IMR-90 (cell line): Measurements from ENCODE around the gene ACTL9. TPM values are rescaled to one million over a fixed set of nuclear protein-coding genes. Genes with fewer than 3 reads are reported as not detected.

Source experiments
- ATAC-seq: fragments of 200-7000 bp; cut with Tn5 transposase; 2 replicates; pipeline ENCODE4 v1.9.1; 2020; ENCODE audit warnings: low read depth, mild to moderate bottlenecking, moderate library complexity
- BruUV-seq: library from RNA; stranded (reverse); fragments of 400-500 nt; replicated peaks from 2 replicates; lab custom pipeline; 2021; lab: Mats Ljungman, UMichigan
- CTCF ChIA-PET: fragments of 300-600 bp; formaldehyde crosslinking; extraction: SDS; loops from one replicate; lab custom pipeline; 2021; ENCODE audit warnings: antibody characterized with exemption; lab: Yijun Ruan, JAX
- POLR2A ChIA-PET: fragments of 300-600 bp; sonication (Branson Sonifier 250); formaldehyde crosslinking; loops from one replicate; lab custom pipeline; 2022; ENCODE audit warnings: antibody characterized with exemption; ENCODE audit not compliant: unreplicated experiment; lab: Charles Lee
- DNase-seq: peaks from one replicate; pipeline ENCODE4 v3.0.0; 2013
- H2AFZ ChIP-seq: replicated peaks from 2 replicates; pipeline ENCODE3; 2013; ENCODE audit warnings: low read length, mild to moderate bottlenecking; ENCODE audit not compliant: poor library complexity
- H2AK5ac ChIP-seq: 2 replicates; pipeline ENCODE4 v1.6.1; 2013; ENCODE audit warnings: low read depth, low read length, inconsistent platforms
- H2AK9ac ChIP-seq: replicated peaks from 2 replicates; pipeline ENCODE3; 2013; ENCODE audit warnings: mild to moderate bottlenecking, low read depth, low read length, moderate library complexity; ENCODE audit not compliant: poor library complexity
- H2BK120ac ChIP-seq: 2 replicates; pipeline ENCODE4 v1.6.1; 2013; ENCODE audit warnings: low read depth, low read length, inconsistent platforms
- H2BK15ac ChIP-seq: 3 replicates; pipeline ENCODE4 v1.6.1; 2013; ENCODE audit warnings: low read depth, low read length, inconsistent platforms
- H2BK20ac ChIP-seq: 2 replicates; pipeline ENCODE4 v1.6.1; 2013; ENCODE audit warnings: low read depth, mild to moderate bottlenecking, inconsistent platforms, low read length, moderate library complexity
- H2BK5ac ChIP-seq: 2 replicates; pipeline ENCODE4 v1.6.1; 2013; ENCODE audit warnings: mild to moderate bottlenecking, low read depth, low read length, inconsistent platforms; ENCODE audit not compliant: poor library complexity, severe bottlenecking
- H3K14ac ChIP-seq: replicated peaks from 2 replicates; pipeline ENCODE4 v1.6.1; 2013; ENCODE audit warnings: low read depth, low read length, inconsistent platforms
- H3K18ac ChIP-seq: 2 replicates; pipeline ENCODE4 v1.6.1; 2013; ENCODE audit warnings: low read depth, low read length, control low read depth
- H3K23ac ChIP-seq: 2 replicates; pipeline ENCODE4 v1.6.1; 2013; ENCODE audit warnings: low read depth, low read length, inconsistent platforms
- H3K27ac ChIP-seq: 2 replicates; pipeline ENCODE4 v1.5.1; 2013; ENCODE audit warnings: mild to moderate bottlenecking, control low read depth, low read length; ENCODE audit not compliant: insufficient read depth
- H3K27me3 ChIP-seq: 2 replicates; pipeline ENCODE4 v1.6.1; 2013; ENCODE audit warnings: low read length; ENCODE audit not compliant: control insufficient read depth, insufficient read depth
- H3K36me3 ChIP-seq: 2 replicates; pipeline ENCODE4 v1.6.1; 2013; ENCODE audit warnings: low read length, mixed read lengths; ENCODE audit not compliant: control insufficient read depth, insufficient read depth
- H3K4ac ChIP-seq: 2 replicates; pipeline ENCODE4 v1.6.1; 2013; ENCODE audit warnings: low read depth, low read length, inconsistent platforms
- H3K4me1 ChIP-seq: 2 replicates; pipeline ENCODE4 v1.6.1; 2013; ENCODE audit warnings: low read length, mixed read lengths; ENCODE audit not compliant: control insufficient read depth, insufficient read depth
- H3K4me2 ChIP-seq: 2 replicates; pipeline ENCODE4 v1.6.1; 2013; ENCODE audit warnings: low read depth, mild to moderate bottlenecking, control low read depth, low read length, moderate library complexity
- H3K4me3 ChIP-seq: 2 replicates; pipeline ENCODE4 v1.5.1; 2013; ENCODE audit warnings: low read depth, mild to moderate bottlenecking, control low read depth, low read length, moderate library complexity; ENCODE audit not compliant: insufficient read depth
- H3K56ac ChIP-seq: 2 replicates; pipeline ENCODE4 v1.6.1; 2013; ENCODE audit warnings: low read length, inconsistent platforms; ENCODE audit not compliant: insufficient read depth; ENCODE audit errors: extremely low read depth
- H3K79me1 ChIP-seq, 2 experiments: 2 replicates each; pipeline ENCODE4 v1.6.1; 2013; ENCODE audit warnings: low read length in 2 of 2, inconsistent platforms in 1 of 2, low read depth in 1 of 2
- H3K9ac ChIP-seq: 2 replicates; pipeline ENCODE4 v1.6.1; 2013; ENCODE audit warnings: low read depth, low read length, control low read depth
- H3K9me1 ChIP-seq: 2 replicates; pipeline ENCODE4 v1.6.1; 2013; ENCODE audit warnings: low read length, inconsistent platforms; ENCODE audit not compliant: insufficient read depth
- H3K9me3 ChIP-seq: 2 replicates; pipeline ENCODE4 v1.6.1; 2013; ENCODE audit warnings: low read length; ENCODE audit not compliant: control insufficient read depth, insufficient read depth
- H4K20me1 ChIP-seq: 2 replicates; pipeline ENCODE4 v1.6.1; 2013; ENCODE audit warnings: low read length, inconsistent platforms; ENCODE audit not compliant: insufficient read depth
- H4K5ac ChIP-seq: 2 replicates; pipeline ENCODE4 v1.6.1; 2013; ENCODE audit warnings: mild to moderate bottlenecking, low read depth, low read length, control low read depth
- H4K8ac ChIP-seq, 2 experiments: 2 replicates each; pipeline ENCODE4 v1.6.1; 2013; ENCODE audit warnings: low read depth in 2 of 2, low read length in 2 of 2, control low read depth in 1 of 2, inconsistent platforms in 1 of 2
- H4K91ac ChIP-seq: 2 replicates; pipeline ENCODE4 v1.6.1; 2013; ENCODE audit warnings: low read depth, low read length, inconsistent platforms; ENCODE audit not compliant: insufficient read depth
- BHLHE40 ChIP-seq: fragments of 150-350 bp; IDR thresholded peaks from 2 replicates; pipeline ENCODE4 v1.6.1; 2016; ENCODE audit warnings: mild to moderate bottlenecking, low read depth, low read length
- CHD1 ChIP-seq: IDR thresholded peaks from 2 replicates; pipeline ENCODE4 v1.6.1; 2012; ENCODE audit warnings: low read depth, low read length, improper control_type of control experiment
- FOS ChIP-seq: fragments of 150-350 bp; IDR thresholded peaks from 2 replicates; pipeline ENCODE4 v1.6.1; 2016; ENCODE audit warnings: low read depth, low read length
- MAFK ChIP-seq: IDR thresholded peaks from 2 replicates; pipeline ENCODE4 v1.6.1; 2012; ENCODE audit warnings: low read depth, low read length, improper control_type of control experiment
- MXI1 ChIP-seq: IDR thresholded peaks from 2 replicates; pipeline ENCODE4 v1.6.1; 2012; ENCODE audit warnings: low read depth, mild to moderate bottlenecking, low read length, moderate library complexity, borderline replicate concordance
- NFE2L2 ChIP-seq: fragments of 150-350 bp; IDR thresholded peaks from 2 replicates; pipeline ENCODE4 v1.6.1; 2016; ENCODE audit warnings: low read depth, mild to moderate bottlenecking, low read length
- POLR2A ChIP-seq: IDR thresholded peaks from 2 replicates; pipeline ENCODE4 v1.6.1; 2012; ENCODE audit warnings: mild to moderate bottlenecking, low read depth, low read length
- RAD21 ChIP-seq: IDR thresholded peaks from 2 replicates; pipeline ENCODE4 v1.6.1; 2012; ENCODE audit warnings: low read length, improper control_type of control experiment
- RCOR1 ChIP-seq: IDR thresholded peaks from 2 replicates; pipeline ENCODE4 v1.6.1; 2012; ENCODE audit warnings: mild to moderate bottlenecking, low read length, improper control_type of control experiment; ENCODE audit not compliant: insufficient replicate concordance
- RFX5 ChIP-seq: IDR thresholded peaks from 2 replicates; pipeline ENCODE4 v1.8.0; 2012; ENCODE audit warnings: low read depth, mild to moderate bottlenecking, low read length, moderate library complexity
- SMC3 ChIP-seq: fragments of 150-350 bp; IDR thresholded peaks from 2 replicates; pipeline ENCODE4 v1.6.1; 2016; ENCODE audit warnings: low read depth, mild to moderate bottlenecking, antibody characterized with exemption, low read length, moderate library complexity
- WGBS, 2 experiments: methylation state at CpG; one replicate each; pipeline versions ENCODE4 v1.1.5 to v1.1.7; 2013; ENCODE audit warnings: missing lambda C conversion rate in 2 of 2; ENCODE audit not compliant: insufficient read length in 1 of 2; ENCODE audit errors: extremely low coverage in 2 of 2; 5-methylcytosine and 5-hydroxymethylcytosine counted together
- dilution Hi-C: fragments of 300-500 bp; cut with HindIII; formaldehyde crosslinking; loops from one replicate; pipeline ENCODE4 v1.14.3; 2018; ENCODE audit warnings: low sequenced_read_pairs; ENCODE audit not compliant: unreplicated experiment
- in situ Hi-C: fragments of 300-500 bp; cut with MboI; formaldehyde crosslinking; loops from 3 replicates; pipeline ENCODE4 v1.14.3; 2019; ENCODE audit warnings: low sequenced_read_pairs, inconsistent platforms, mixed read lengths
- intact Hi-C: fragments of 100-400 bp; cut with micrococcal nuclease; formaldehyde crosslinking; loops from 2 replicates; pipeline ENCODE4 v1.10.0; 2022
- polyA plus RNA-seq, 3 experiments: library from polyadenylated mRNA; depleted of rRNA; stranded (reverse); fragments of >200 nt; gene quantifications; 2 replicates each; pipeline ENCODE4 v1.2.3, GENCODE V29; 2012; ENCODE audit warnings: low replicate concordance in 1 of 3
- total RNA-seq: library from RNA; depleted of rRNA; stranded (reverse); fragments of >200 nt; gene quantifications from 2 replicates; pipeline ENCODE4 v1.2.3, GENCODE V29; 2012
- TF ChIP-seq, protein P1 (sequence below): fragments of 150-350 bp; IDR thresholded peaks from 2 replicates; pipeline ENCODE4 v1.6.1; 2016; ENCODE audit warnings: low read depth, mild to moderate bottlenecking, low read length, moderate library complexity, borderline replicate concordance
- TF ChIP-seq, protein P2 (sequence below): conservative IDR thresholded peaks from 2 replicates; pipeline ENCODE4 v1.5.1; 2012; ENCODE audit warnings: mild to moderate bottlenecking, low read depth, low read length, improper control_type of control experiment
- TF ChIP-seq, protein P3 (sequence below): fragments of 150-350 bp; IDR thresholded peaks from 2 replicates; pipeline ENCODE4 v1.6.1; 2017; ENCODE audit warnings: mild to moderate bottlenecking, antibody characterized with exemption, low read length, low read depth

ACTL9 gene
- total and polyA plus RNA-seq, 2 of the 4 experiments (the other 2 are of a cell fraction) = not detected

DNA sequence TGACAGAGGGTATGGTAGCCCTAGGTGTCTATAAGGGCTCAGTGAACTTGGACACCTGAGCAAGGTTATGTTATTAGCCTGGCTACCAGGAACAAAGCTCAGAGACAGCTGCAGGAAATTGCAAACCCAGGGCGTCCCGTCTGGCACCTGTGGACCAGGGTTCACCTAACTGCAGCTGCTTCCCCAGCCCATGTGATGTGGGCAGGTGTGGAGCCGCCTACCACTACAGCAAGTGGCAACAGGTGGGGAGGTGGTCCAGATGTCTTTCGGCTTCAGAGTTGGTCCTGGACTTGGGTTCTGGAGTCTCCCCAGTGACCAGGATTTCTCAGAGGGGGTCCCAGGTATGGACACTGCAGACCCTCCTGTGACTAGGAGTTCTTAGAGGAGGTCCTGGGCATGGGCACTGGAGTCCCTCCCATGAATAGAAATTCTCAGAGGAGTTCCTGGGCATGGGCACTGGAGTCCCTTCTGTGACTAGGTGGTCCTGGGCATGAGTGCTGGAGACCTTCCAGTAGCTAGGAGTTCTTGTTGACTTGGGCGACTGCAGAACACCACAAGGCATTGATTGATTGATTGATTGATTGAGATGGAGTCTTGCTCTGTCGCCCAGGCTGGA lies 25.2 kb downstream of the ACTL9 start:
- Histone ChIP-seq H3K27me3 (no peaks in the 10 kb centered on the region), H3K27ac (no peak overlapping the region), H3K79me1 (no peaks in the 10 kb centered on the region), H3K4me2 (no peak overlapping the region), H3K4ac (no peak overlapping the region), H2AK9ac (no peak overlapping the region), H3K18ac (no peak overlapping the region), H2AK5ac (no peak overlapping the region), H3K4me3 (no peak overlapping the region), H3K36me3 (no peaks in the 10 kb centered on the region), H3K14ac (no peak overlapping the region), H3K4me1 (no peaks in the 10 kb centered on the region), H3K23ac (no peak overlapping the region), H2BK15ac (no peak overlapping the region), H4K5ac (no peak overlapping the region), H3K9me1 (no peaks in the 10 kb centered on the region), H2BK120ac (no peak overlapping the region), H3K9me3 (peaks cover 12% of the 10 kb centered on the region), H2AFZ (no peak overlapping the region), H3K56ac (no peak overlapping the region), H4K20me1 (no peaks in the 10 kb centered on the region), H4K8ac (no peak overlapping the region), H2BK20ac (no peak overlapping the region), H3K9ac (no peak overlapping the region), H4K91ac (no peak overlapping the region), H2BK5ac (no peak overlapping the region)
- BruUV-seq = no TSS peak
- TF ChIP-seq NFE2L2 = no peak
- TF ChIP-seq, protein P1, sequence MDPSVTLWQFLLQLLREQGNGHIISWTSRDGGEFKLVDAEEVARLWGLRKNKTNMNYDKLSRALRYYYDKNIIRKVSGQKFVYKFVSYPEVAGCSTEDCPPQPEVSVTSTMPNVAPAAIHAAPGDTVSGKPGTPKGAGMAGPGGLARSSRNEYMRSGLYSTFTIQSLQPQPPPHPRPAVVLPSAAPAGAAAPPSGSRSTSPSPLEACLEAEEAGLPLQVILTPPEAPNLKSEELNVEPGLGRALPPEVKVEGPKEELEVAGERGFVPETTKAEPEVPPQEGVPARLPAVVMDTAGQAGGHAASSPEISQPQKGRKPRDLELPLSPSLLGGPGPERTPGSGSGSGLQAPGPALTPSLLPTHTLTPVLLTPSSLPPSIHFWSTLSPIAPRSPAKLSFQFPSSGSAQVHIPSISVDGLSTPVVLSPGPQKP = no peak
- TF ChIP-seq, protein P2, sequence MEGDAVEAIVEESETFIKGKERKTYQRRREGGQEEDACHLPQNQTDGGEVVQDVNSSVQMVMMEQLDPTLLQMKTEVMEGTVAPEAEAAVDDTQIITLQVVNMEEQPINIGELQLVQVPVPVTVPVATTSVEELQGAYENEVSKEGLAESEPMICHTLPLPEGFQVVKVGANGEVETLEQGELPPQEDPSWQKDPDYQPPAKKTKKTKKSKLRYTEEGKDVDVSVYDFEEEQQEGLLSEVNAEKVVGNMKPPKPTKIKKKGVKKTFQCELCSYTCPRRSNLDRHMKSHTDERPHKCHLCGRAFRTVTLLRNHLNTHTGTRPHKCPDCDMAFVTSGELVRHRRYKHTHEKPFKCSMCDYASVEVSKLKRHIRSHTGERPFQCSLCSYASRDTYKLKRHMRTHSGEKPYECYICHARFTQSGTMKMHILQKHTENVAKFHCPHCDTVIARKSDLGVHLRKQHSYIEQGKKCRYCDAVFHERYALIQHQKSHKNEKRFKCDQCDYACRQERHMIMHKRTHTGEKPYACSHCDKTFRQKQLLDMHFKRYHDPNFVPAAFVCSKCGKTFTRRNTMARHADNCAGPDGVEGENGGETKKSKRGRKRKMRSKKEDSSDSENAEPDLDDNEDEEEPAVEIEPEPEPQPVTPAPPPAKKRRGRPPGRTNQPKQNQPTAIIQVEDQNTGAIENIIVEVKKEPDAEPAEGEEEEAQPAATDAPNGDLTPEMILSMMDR = no peak
- no peak for TF ChIP-seq RCOR1
- no peak for TF ChIP-seq BHLHE40
- no peak for TF ChIP-seq MXI1
- no peak for TF ChIP-seq SMC3
- no peak for TF ChIP-seq POLR2A
- no peak for TF ChIP-seq CHD1
- TF ChIP-seq FOS = no peak
- TF ChIP-seq, protein P3, sequence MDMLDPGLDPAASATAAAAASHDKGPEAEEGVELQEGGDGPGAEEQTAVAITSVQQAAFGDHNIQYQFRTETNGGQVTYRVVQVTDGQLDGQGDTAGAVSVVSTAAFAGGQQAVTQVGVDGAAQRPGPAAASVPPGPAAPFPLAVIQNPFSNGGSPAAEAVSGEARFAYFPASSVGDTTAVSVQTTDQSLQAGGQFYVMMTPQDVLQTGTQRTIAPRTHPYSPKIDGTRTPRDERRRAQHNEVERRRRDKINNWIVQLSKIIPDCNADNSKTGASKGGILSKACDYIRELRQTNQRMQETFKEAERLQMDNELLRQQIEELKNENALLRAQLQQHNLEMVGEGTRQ = no peak
- TF ChIP-seq MAFK = no peak
- no peak for TF ChIP-seq RAD21
- TF ChIP-seq RFX5 = no peak
- WGBS, 2 experiments = 33% methylated on average over 1 of the region's 6 CpGs; no CpG with 5 or more reads in 1 of the 2 experiments
- dilution Hi-C loops (no loop called here), intact Hi-C loops (no loop called here), in situ Hi-C loops (loop anchor here (25.0 kb wide), 1 partner anchor 414 kb away; the partner anchor contains the start of gene OR1M1)
- CTCF ChIA-PET = no interaction called here
- POLR2A ChIA-PET = no interaction called here
- ATAC-seq (no peak), DNase-seq (no peak)
